PC-3 (cell line): ENCODE results near the gene DGKB. TPM values are rescaled to one million over a fixed set of nuclear protein-coding genes. Genes with fewer than 3 reads are reported as not detected.

Experiments used
- ATAC-seq: fragments of 200-7000 bp; cut with Tn5 transposase; 2 replicates; pipeline ENCODE4 v1.9.1; 2020; ENCODE audit warnings: mild to moderate bottlenecking, moderate library complexity
- BruUV-seq: library from RNA; stranded (reverse); fragments of 400-500 nt; replicated peaks from 2 replicates; lab custom pipeline; 2021; lab: Mats Ljungman, UMichigan
- CTCF ChIA-PET: fragments of 300-600 bp; sonication (Branson Sonifier 250); formaldehyde crosslinking; loops from one replicate; lab custom pipeline; 2022; ENCODE audit warnings: antibody characterized with exemption; lab: Charles Lee
- POLR2A ChIA-PET: fragments of 300-600 bp; sonication (Branson Sonifier 250); formaldehyde crosslinking; loops from one replicate; lab custom pipeline; 2022; ENCODE audit warnings: antibody characterized with exemption; ENCODE audit not compliant: unreplicated experiment; lab: Charles Lee
- DNase-seq: peaks from one replicate; pipeline ENCODE4 v3.0.0-alpha.2; 2015
- H2AFZ ChIP-seq: fragments of 300-600 bp; sonication (generic); 2 replicates; pipeline ENCODE4 v1.6.0; 2016; ENCODE audit warnings: antibody characterized with exemption, low read length
- H3F3A ChIP-seq: fragments of 300-600 bp; sonication (generic); one replicate; pipeline ENCODE4 v1.6.0; 2017; ENCODE audit warnings: antibody characterized with exemption, low read length, control low read depth, mild to moderate bottlenecking; ENCODE audit not compliant: unreplicated experiment
- H3K27ac ChIP-seq: fragments of 300-600 bp; sonication (generic); 2 replicates; pipeline ENCODE4 v1.5.1; 2016; ENCODE audit warnings: mild to moderate bottlenecking, low read length
- H3K27me3 ChIP-seq: fragments of 300-600 bp; sonication (generic); 2 replicates; pipeline ENCODE4 v1.6.1; 2016; ENCODE audit warnings: low read length, mixed read lengths
- H3K36me3 ChIP-seq: fragments of 300-600 bp; sonication (generic); 2 replicates; pipeline ENCODE4 v1.6.1; 2016; ENCODE audit warnings: low read depth, mixed run types, low read length, mixed read lengths
- H3K4me1 ChIP-seq: fragments of 300-600 bp; sonication (generic); 2 replicates; pipeline ENCODE4 v1.5.1; 2016; ENCODE audit warnings: low read length; ENCODE audit not compliant: insufficient read depth
- H3K4me2 ChIP-seq: fragments of 300-600 bp; sonication (generic); 2 replicates; pipeline ENCODE4 v1.6.0; 2016; ENCODE audit warnings: low read length
- H3K4me3 ChIP-seq: fragments of 300-600 bp; sonication (generic); 2 replicates; pipeline ENCODE4 v1.5.1; 2016; ENCODE audit warnings: mild to moderate bottlenecking, low read length, mixed read lengths
- H3K79me2 ChIP-seq: fragments of 300-600 bp; sonication (generic); 2 replicates; pipeline ENCODE4 v1.6.1; 2017; ENCODE audit warnings: low read length, mixed read lengths
- H3K9ac ChIP-seq: fragments of 300-600 bp; sonication (generic); 2 replicates; pipeline ENCODE4 v1.6.0; 2016; ENCODE audit warnings: mild to moderate bottlenecking, low read length
- H3K9me2 ChIP-seq: fragments of 300-600 bp; sonication (generic); replicated peaks from 2 replicates; pipeline ENCODE4 v1.6.1; 2016; ENCODE audit warnings: mixed run types, low read length, mixed read lengths
- H3K9me3 ChIP-seq: fragments of 300-600 bp; sonication (generic); 2 replicates; pipeline ENCODE4 v1.6.1; 2016; ENCODE audit warnings: low read length, mixed read lengths
- H4K20me1 ChIP-seq: fragments of 300-600 bp; sonication (generic); 2 replicates; pipeline ENCODE4 v1.6.1; 2016; ENCODE audit warnings: low read length, mixed read lengths
- EZH2 ChIP-seq: fragments of 300-600 bp; sonication (generic); IDR thresholded peaks from one replicate; pipeline ENCODE4 v1.6.1; 2017; ENCODE audit warnings: antibody characterized with exemption, mild to moderate bottlenecking, low read length; ENCODE audit not compliant: unreplicated experiment
- EZH2phosphoT487 ChIP-seq: fragments of 300-600 bp; sonication (generic); IDR thresholded peaks from 2 replicates; pipeline ENCODE4 v1.6.1; 2018; ENCODE audit warnings: mild to moderate bottlenecking, antibody characterized with exemption, low read length, borderline replicate concordance
- intact Hi-C: fragments of 100-400 bp; cut with micrococcal nuclease; formaldehyde crosslinking; loops from 2 replicates; pipeline ENCODE4 v1.9.0; 2023
- total RNA-seq: library from RNA; depleted of rRNA; stranded (reverse); fragments of >200 nt; gene quantifications from 2 replicates; pipeline ENCODE4 v1.2.3, GENCODE V29; 2014
- TF ChIP-seq, protein P1 (sequence below): fragments of 300-600 bp; sonication (generic); conservative IDR thresholded peaks from 2 replicates; pipeline ENCODE4 v1.5.1; 2017; ENCODE audit warnings: antibody characterized with exemption, low read depth, mild to moderate bottlenecking, low read length

The DGKB gene
- total RNA-seq, 1 experiment from 2014 or later: 0.15 TPM

DNA sequence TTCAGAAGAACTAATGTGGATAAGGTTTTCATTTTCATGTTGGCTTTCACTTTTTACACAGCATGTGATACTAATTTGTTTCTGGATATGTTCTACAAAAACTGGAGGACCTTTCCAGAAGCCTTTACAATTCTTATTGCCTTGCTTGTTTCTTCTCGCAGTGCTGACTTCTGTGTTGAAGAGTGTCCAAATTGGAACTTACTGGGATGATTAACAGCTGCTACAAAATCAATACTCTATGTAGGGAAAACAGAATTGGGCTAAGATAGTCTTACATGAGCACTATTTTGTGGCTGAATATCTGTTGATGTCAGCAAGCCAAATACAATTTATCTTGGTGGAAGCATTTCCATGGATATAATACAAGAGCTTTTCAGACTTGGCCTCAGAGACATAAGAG, 351.2 kb downstream of the DGKB start:
- POLR2A ChIA-PET: no interaction called here
- CTCF ChIA-PET: no interaction called here
- Histone ChIP-seq H3K36me3 (no peaks in the 10 kb centered on the region), H3K27ac (no peak overlapping the region), H3K79me2 (no peaks in the 10 kb centered on the region), H3F3A (no peaks in the 10 kb centered on the region), H3K9me2 (no peaks in the 10 kb centered on the region), H3K4me2 (no peak overlapping the region), H4K20me1 (no peaks in the 10 kb centered on the region), H3K27me3 (no peaks in the 10 kb centered on the region), H3K9me3 (no peaks in the 10 kb centered on the region), H3K4me3 (no peak overlapping the region), H3K4me1 (no peaks in the 10 kb centered on the region), H3K9ac (no peak overlapping the region), H2AFZ (no peak overlapping the region)
- ATAC-seq (no peak), DNase-seq (no peak)
- no peak for TF ChIP-seq EZH2phosphoT487
- no peak for TF ChIP-seq EZH2
- TF ChIP-seq, protein P1, sequence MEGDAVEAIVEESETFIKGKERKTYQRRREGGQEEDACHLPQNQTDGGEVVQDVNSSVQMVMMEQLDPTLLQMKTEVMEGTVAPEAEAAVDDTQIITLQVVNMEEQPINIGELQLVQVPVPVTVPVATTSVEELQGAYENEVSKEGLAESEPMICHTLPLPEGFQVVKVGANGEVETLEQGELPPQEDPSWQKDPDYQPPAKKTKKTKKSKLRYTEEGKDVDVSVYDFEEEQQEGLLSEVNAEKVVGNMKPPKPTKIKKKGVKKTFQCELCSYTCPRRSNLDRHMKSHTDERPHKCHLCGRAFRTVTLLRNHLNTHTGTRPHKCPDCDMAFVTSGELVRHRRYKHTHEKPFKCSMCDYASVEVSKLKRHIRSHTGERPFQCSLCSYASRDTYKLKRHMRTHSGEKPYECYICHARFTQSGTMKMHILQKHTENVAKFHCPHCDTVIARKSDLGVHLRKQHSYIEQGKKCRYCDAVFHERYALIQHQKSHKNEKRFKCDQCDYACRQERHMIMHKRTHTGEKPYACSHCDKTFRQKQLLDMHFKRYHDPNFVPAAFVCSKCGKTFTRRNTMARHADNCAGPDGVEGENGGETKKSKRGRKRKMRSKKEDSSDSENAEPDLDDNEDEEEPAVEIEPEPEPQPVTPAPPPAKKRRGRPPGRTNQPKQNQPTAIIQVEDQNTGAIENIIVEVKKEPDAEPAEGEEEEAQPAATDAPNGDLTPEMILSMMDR: no peak
- BruUV-seq: no TSS peak
- intact Hi-C loops: no loop called here

DNA sequence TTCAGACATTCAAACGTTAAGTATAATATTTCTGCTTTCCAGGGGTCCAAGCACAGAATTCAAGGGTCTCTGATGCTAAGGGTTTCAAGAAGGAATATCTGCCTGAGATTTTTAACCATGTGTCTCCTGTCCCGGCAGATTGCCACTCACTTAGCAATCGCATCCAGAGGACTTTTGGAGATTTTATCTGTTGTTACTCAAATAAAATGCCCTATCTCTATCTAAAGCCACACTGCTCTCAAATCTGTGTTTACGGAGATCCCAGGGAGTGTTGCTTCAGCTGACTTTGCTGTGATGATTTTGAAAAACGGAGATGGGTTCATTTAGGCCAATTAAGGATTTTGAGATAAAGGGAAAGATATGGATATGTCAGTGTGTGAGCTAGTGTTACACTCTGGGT, 359.9 kb downstream of the DGKB start:
- H3K27me3 ChIP-seq: no peaks in the 10 kb centered on the region
- no peak overlapping the region for H3K4me2 ChIP-seq
- no peak overlapping the region for H2AFZ ChIP-seq
- H3K4me1 ChIP-seq: no peaks in the 10 kb centered on the region
- ChIA-PET CTCF (no interaction called here), POLR2A (no interaction called here)
- H3K4me3 ChIP-seq: no peak overlapping the region
- H3K9ac ChIP-seq: no peak overlapping the region
- no peak for DNase-seq
- TF ChIP-seq, protein P1: no peak
- TF ChIP-seq EZH2 (no peak), EZH2phosphoT487 (no peak)
- no peak for ATAC-seq
- no peaks in the 10 kb centered on the region for H3K36me3 ChIP-seq
- BruUV-seq: no TSS peak
- H3K79me2 ChIP-seq: no peaks in the 10 kb centered on the region
- H4K20me1 ChIP-seq: no peaks in the 10 kb centered on the region
- no peaks in the 10 kb centered on the region for H3K9me3 ChIP-seq
- H3K9me2 ChIP-seq: no peaks in the 10 kb centered on the region
- intact Hi-C loops: no loop called here
- no peak overlapping the region for H3K27ac ChIP-seq
- H3F3A ChIP-seq: no peaks in the 10 kb centered on the region

DNA sequence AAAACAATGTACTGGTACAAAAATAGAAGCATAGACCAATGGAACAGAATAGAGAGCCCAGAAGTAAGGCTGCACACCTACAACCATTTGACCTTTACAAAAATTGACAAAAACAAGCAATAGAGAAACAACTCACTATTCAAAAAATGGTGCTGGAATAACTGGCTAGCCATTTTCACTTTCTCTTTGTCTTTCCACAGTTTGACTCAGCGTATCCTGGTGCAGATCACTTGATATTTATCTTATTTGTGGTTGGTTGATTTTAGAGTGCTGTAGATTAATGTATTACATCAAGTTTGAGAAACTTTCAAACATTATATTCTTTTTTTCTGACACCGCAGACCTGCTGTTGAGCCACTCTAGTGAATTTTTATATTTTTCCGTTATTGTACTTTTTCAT, 381.4 kb downstream of the DGKB start:
- Histone ChIP-seq H3F3A (no peaks in the 10 kb centered on the region), H3K9me3 (no peaks in the 10 kb centered on the region), H3K9me2 (peaks cover 7% of the 10 kb centered on the region; the same call in 1 of the 2 replicates), H3K79me2 (no peaks in the 10 kb centered on the region), H3K27me3 (no peaks in the 10 kb centered on the region), H4K20me1 (no peaks in the 10 kb centered on the region), H3K36me3 (no peaks in the 10 kb centered on the region), H3K4me2 (no peak overlapping the region), H3K4me1 (no peaks in the 10 kb centered on the region), H3K27ac (no peak overlapping the region), H2AFZ (no peak overlapping the region), H3K9ac (no peak overlapping the region), H3K4me3 (no peak overlapping the region)
- ChIA-PET POLR2A (no interaction called here), CTCF (no interaction called here)
- TF ChIP-seq EZH2 (no peak), EZH2phosphoT487 (no peak)
- TF ChIP-seq, protein P1: no peak
- no TSS peak for BruUV-seq
- intact Hi-C loops: no loop called here
- no peak for ATAC-seq
- DNase-seq: no peak
